ENCODE measurements around the gene TMEM253.
A peak's percentile ranks its signal among the peaks of the same experiment; 100 is the strongest.

Gene TMEM253
- total RNA-seq, result 0.71 to 3.2 (median 1.5) reads per million in 4 donors

DNA sequence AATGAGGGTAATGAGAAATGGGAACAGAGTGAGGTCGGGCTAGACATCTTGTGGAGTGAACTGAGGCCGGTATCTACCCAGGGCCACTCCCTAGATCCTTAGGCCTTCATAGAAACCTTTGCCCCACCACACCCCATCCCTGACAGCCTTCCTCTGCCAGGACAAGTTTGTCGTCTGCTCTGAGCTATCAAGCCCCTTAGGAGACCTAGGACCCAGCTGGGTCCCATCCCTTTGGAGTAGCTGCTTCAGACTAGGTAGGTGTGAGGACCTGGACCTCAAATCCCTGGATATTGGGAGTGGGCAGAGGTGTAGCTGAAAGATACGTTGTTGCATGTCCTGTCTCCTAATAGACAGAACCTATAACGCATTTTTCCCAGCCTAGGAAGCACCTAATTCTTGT is at the start of gene TMEM253:
TMEM253 (plus strand) TSS at position 136 of the 400 bp plus-strand sequence. CDS start 278 bp downstream, outside the sequence.
- no peak for DNase-seq

DNA sequence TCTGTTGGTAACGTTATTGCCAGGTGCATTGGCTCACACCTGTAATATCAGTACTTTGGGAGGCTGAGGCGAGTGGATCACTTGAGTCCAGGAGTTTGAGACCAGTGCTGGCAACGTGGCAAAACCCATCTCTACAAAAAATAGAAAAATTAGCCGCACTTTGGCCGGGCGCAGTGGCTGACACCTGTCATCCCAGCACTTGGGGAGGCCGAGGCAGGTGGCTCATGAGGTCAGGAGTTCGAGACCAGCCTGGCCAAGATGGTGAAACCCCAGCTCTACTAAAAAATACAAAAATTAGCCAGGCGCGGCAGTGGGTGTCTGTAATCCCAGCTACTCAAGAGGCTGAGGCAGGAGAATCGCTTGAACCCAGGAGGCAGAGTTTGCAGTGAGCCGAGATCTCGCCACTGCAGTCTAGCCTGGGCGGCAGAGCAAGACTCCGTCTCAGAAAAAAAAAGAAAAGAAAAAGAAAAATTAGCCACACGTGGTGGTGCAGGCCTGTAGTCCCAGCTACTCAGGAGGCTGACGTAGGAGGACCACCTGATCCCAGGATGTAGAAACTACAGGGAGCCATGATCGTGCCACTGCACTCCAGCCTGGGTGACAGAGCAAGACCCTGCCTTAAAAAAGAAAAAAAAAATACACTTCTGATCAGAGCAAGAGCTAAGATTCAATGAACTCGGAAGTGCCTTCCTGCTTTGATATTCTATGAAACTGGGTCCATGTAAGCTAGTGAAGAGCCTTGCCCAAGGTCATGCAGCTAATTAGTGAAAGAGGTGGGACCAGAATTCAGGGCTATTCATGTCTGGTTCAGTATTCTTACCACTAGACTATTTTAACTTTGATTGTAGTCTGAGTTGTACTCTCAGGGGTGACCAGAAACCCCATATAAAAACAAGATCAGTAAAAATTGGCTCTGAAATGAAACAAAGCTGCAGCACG is 47.4 kb upstream of the TMEM253 start:
- DNase-seq, result no peak

DNA sequence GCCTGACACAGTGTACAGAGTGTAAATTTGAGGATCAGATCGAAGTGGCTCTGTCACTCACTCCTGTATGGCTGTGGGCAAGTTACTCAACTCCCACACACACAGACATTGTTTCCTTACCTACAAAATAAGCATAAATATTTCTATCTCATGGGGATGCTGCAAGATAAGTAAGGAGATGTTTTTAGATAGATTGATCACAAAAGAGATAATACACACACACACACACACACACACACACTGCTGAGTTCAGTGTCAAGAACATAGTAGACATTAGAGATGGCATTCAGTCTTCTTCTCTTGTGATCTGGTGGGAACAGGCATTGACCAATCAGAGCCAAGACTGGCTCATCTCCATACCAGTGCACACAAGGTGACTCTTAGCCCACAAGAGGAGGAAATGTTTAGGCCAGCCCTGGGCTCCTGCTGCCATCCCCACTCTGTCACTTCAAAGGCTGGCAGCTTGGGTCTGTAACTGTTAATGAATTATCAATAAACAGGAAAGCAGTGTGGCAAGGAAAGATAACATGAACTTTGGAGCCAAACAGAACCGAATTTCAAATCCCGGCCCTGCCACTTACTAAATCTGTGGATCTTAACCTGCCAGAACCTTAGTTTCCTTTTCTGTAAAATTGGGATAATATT is 46.6 kb upstream of the TMEM253 start:
- DNase-seq, result no peak

DNA sequence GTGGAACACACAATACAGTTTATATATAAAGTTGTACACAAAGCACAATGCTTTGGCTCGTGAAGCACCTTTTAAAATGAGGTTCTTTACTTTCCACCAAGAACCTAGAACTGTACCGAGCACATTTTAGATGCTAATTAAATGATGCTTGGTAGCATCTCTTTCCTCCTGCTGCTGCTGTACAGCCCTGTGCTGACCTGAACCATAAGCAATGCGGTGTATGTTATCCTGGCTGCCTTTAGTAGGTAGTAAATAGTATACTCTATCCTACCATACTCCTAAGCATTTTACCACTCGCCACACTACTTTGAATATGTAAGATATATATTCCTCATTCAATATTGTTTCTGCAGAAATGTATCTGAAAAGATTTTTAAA is 46.1 kb upstream of the TMEM253 start:
- DNase-seq, result no peak

DNA sequence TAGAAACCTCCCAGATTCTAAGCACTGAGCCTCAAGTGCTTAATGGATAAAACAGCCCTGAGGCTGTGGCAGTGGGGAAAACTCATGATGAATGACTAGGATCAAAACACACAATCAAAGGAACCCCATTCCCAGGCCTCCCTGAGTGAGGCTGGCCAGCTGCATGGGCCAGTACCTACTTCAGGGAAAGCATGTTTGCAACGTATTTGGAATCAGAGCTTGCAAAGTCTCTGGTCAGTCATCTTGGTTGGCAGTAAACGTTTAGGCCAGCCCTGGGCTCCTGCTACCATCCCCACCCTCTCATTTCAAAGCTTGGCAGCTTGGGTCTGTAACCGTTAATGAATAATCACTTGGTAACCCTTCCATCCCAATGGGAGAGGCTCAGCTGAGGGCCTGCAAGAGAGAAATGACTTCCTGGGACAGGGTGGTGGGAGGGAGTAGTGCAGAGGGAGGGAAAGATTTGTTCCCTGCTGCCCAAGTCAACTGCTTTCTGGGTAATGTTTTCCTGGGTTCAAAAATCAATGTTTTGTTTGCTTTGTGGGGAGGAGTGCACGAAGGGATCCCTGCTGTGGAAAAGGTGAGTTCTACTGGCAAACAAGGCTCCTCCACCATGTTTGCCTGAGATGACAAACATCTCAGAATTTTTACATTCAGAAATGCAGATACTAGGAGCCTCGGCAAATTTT is 45.3 kb upstream of the TMEM253 start:
- DNase-seq, result no peak

DNA sequence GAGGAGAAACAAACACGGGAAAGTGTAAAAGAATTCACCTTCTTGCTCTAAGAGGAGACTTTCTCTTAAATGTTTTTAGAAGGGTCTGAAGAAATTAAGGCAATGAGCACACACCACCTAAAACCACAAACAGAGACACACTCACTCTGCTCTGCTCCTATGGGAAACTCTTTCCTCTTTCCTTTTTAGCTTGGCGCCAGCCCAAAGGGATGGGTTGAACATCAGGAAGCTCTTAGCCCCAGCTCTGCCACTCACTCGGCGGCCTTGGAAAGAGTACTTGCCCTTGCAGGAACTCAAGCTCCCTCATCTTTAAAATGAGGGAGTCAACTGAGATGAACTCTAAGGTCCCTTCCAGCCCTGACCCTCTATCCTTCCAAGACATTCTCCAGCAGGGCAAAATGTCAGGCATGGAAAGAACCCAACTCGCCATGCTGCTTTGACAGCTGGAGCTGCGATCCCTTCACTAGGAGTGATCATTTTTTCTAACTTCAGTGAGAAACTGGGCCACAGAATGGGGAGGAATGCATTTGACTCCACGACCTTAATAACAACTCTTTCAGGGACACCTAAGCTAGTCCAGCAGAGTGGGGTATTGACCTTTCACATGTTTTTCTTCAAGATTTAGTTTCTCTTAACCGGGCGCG is 44.2 kb upstream of the TMEM253 start:
- no peak for DNase-seq

DNA sequence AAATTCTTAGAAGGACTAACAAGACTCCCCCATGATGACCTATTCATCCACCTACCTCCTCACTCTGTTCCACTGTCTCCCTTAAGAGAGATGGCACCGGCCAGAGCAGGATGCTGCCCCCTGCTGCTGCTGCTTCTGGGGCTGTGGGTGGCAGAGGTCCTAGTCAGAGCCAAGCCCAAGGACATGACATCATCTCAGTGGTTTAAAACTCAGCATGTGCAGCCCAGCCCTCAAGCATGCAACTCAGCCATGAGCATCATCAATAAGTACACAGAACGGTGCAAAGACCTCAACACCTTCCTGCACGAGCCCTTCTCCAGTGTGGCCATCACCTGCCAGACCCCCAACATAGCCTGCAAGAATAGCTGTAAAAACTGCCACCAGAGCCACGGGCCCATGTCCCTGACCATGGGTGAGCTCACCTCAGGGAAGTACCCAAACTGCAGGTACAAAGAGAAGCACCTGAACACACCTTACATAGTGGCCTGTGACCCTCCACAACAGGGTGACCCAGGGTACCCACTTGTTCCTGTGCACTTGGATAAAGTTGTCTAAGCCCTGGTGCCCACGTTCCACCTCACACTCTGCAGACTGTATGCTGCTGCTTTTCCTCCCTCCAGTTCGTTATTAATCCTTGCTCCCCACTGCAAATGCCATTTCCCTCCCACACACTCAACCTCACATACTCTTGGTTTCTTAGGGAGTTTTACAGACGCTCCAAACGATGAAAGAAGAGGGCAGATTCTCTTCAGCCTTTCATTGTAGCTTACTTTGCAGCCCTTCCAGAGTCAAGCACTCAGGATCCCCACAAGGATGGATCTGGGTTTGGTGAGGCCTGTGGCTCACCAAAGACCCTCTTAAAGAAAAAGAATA is 42.8 kb upstream of the TMEM253 start, which contains the start of gene RNASE8:
RNASE8 (plus strand) TSS at position 20 of the 873 bp plus-strand sequence; CDS start at position 91, 71 bp downstream.
- no peak for DNase-seq

DNA sequence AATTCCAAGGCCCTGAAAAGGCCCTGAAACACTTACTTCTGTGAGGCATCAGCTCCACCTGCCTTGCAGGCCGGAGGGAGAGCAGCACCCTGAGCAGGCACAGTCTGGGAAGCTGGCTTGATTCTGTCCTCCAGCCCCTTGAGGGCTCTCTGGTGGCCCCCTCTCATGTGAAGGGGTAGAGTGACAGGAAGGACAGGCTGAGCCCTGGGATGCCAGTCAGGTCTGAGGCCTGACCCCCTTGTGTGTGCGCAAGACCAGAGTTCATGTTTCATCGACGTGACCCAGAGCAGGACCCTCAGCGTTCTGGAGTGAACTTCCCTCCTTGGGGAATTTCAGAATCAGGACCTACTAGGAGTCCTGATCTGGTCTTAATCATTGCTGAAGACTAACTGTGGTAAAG is 42.0 kb upstream of the TMEM253 start:
- DNase-seq, result no peak

DNA sequence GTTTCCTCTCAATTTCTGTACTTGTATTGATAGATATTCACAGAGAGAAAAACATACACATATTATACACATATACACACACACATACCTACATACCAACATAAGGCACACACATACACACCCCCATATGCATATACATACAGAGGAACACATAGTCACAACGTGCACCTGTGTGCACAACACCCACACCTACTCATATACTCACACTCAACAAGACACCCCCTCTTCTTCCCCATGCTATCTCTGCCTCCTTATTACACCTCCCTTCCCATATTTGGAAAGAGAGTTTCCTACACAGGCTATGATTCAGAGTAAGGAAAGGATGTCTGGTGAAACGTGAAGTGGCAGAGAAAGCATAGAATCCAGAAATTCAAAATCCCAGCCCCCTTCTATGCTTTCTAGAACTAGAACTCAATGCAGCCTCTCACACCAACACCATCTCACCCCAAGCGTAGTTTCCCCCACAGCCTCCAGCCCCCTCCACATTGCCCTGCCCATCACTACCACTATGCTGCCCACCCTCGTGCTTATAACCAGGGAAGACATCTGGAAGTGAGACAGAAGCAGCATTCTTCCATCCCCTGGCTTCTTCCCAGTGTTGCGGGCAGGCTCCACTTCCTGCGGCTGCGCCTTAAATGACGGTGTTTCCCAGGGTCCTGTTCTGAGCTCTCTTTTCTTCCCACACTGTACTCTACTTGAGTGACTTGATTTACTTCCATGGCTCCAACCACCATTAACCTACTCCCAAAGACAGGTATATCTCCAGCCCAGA is 40.8 kb upstream of the TMEM253 start:
- no peak for DNase-seq

DNA sequence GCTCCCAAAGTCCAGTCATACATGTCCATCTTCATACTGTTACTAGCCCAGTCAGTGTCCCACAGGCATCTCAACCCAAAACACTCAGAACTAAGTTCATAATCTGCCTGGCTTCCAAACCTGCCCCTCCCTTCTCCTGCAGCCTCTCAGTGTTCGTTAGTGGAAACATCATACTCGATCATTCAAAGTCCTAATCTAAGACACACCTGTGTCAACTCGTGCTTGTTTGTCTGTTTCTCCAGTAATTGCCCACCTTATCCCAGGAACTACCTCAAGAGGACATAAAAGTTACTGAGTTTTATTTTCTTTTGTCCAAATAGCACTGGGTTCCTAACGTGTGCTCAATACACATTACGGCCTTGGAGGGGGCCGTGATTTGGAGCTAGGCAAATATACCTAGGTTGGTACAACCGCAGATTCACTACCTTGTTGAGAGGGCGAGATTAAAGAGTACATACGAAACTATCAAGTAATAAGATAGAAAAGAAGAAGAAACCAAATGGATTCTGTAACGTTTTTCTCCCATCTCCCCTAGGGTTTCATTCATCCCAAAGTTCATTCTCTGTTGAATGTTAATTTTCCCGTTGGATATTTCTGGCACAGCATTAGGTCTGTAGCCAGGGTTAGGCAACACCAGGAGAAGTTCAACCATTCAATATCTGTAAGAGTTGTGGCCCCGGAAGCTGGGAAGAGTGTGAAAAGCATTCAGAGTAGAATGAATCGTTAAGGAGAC is 40.1 kb upstream of the TMEM253 start:
- DNase-seq, result no peak

DNA sequence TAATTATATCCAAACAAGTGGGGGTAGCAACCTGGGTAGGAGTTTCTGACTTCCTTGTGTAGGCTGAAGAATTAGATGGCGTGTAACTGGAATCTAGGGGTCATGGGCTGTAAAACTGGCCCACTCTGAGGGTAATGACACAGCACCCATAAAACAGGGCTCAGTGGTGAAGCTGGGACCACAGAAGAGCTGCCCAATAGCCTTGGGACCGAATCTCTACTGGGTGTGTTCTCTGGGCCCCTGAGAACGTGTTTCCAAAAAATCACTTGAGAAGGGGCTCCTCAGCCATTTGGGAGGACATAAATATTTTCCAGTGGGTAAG is 39.6 kb upstream of the TMEM253 start:
- DNase-seq, result no peak

DNA sequence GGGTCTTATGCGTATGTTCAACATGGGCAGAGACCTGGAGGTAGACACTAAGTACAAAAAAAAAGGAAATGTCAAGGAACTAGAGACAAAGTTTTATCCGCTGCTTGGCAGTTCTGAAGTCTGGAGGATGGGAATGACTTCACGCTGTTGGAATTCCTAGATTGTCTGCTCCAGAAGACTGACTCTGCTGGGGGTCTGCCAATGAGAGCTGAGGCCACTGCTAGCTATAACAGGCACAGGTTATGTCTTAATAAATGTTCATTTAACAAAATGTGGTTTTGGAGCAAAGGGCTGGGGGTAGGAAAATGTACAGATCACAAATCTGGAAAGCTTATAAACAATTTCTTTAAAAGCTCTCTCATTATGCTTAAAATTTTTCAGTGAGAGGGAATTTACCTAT is 37.4 kb upstream of the TMEM253 start:
- no peak for DNase-seq

DNA sequence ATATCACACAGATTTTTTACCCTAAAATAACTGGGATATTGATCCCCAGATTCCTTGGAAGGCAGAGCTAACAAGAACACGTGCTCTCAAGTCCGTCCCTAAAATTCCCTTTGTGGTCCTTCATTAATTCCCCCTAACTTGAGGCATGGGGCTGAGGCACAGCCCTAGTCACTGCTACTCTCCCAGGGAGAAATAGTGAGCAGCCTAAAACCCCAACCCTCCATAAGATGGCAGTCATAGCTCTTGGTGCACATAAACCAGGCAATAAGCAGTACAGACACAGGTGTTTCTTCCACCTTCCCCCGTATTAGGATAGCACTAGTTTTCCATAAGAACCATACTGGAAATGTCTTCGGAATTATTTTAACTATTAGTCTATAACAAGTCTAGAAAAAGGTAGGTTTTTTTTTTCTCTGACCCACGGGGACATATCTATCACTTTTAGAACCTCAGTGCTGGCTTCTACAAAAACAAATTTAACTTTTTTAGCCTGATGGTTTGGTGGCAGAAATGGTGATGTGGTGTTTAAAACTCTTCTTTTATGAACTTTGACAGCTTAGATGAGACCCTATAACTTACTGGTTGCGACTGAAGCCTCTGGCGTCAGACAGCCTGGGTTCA is 33.9 kb upstream of the TMEM253 start:
- DNase-seq, result no peak

DNA sequence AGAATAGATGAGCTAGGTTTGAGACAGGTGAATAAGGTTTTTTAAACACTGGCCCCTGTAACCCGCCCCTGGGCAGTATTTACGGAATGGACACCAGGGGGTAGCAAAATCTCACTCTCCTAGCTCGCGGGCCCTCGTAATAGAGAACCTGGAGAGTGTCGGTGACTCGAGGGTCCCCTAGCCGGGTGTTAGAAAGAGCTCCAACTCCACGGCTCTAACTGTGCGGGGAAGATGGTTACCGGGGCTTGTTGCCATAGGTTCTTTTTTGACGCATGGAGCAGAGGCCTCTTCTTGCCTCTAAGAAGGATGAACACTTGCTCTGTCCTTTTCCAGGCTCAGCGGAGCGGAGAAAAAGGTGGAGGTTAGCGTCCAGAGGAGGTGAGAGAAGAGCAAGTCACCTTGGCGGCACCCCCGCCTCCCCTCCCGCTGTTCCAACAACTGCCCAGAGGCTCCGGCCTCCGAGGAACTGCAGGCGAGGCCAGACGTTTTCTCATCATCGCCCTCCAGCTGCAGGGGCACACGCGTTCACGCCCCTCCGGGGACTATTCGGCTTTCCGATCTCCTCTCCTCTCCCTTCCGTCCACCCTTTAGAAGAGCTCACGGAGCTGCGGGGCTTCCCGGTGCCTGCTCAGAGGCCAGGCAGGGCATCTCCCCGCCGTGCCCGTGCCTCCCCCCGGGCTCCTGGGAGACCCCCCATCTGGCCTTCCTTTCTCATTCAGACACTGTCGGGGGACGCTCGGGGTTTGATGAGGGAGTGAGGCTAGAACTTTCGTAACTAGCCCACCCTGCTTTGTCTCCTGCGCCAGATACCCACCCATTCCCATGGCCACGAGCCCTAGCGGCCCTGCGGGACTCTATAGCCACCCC is 32.1 kb upstream of the TMEM253 start:
- DNase-seq, result peak in 4 of 5 donors; percentile 23 to 52 (median 34)

DNA sequence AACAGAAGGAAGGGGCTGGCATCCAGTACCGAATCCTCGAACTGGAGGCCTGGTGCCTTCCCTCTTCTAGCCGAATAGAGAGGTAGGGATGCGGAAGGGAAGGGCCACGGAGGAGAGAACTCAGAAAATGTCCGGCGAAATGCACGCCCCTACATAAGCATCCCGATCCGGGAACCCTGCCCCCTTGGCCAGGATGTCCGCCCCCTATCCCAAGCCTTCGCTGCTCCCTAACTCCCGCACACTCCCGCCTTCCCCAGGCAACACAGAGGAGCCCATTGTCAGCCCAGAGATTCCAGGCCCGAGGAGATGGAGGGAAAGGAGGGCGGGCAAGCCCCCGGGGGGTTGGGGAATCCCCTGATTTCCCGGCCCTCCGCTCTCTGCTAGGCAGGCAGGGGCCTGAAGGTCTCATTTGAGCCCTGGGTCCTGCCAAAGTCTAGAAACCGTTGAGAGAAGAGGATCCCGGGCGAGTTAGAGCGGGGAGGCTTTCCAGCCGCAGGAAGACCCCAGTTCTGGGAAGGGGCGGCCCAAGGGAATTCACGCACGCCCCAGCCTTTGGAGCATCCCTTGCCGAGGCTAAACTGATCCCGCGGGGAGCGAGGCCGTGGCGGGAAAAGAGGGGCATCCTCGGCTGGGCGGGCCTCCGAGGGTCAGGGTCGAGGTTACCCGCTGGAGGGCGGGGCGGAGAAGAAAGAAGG is 31.3 kb upstream of the TMEM253 start:
- peak in 1 of 5 donors; percentile 23 for DNase-seq

DNA sequence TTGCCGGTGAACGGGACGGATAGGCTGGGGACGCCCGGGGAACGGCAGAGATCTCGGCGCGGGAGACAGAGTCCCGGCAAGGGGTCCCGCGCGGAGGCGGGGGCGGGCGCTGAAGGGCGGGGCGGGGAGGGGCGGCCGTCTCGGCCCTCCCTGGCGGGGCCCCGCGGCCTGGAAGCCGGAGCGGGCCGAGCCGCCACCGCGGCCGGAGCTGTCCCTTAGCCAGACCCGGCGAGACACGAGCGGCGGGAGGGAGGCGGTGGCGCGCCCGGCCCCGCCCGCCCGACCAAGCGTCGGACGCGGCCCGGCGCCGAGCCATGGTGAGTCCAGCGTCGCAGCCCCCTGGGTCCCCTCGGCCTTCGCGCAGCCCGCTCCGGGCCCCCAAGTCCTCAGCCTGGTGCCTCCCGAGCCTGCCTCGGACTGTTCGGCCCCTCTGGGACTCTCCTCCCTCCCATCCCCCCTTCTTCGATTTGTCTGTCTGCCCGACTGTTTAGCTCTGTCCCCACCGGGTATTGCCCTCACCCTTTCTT is 30.7 kb upstream of the TMEM253 start, which contains the start of gene ARHGEF40:
ARHGEF40 (plus strand) TSS at position 222 of the 527 bp plus-strand sequence; CDS start at position 315, 93 bp downstream.
- DNase-seq, result peak in 1 of 5 donors; percentile 22

DNA sequence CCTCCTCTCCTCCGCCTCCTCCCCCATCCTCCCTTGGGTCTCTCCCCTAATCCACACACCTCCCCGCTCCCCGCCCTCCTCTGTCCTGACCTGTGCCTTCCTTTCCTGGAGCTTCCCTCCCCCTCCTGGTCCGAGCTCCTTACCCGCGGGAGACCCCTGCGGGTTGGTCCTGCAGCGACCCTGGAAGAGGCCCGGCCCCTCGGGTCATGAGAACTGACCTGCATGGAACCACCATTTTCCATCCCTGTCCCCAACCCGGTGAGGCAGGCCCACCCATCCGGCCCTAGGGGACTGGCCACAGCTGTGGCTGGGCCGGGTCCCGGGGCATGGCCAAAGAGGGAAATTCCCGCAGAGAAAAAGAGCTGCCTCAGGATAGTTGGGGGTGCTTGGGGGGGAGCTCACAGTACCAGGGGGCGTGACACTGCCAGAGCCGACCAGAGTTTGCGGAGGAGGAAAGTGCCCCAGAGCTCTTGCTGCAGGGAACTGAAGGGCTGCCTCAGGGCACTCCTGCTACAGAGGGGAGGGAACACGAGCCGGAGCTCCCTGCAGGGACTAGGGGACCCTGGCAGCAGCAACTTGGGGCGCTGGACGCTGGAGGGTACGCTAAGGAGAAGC is 30.1 kb upstream of the TMEM253 start:
- no peak for DNase-seq

All from T-helper 1 cell (primary cell).